HG03442 (cell line): Measurements from ENCODE around the gene COX14.
"Not testable (repeated sequence)": the region's sequence is repeated elsewhere in the genome, so short reads cannot be mapped to it uniquely, and the experiment has no call there.

ENCODE experiments used
- ATAC-seq: cut with Tn5 transposase; IDR thresholded peaks from one replicate; pipeline ENCODE4 v1.9.1; 2021; ENCODE audit warnings: mild to moderate bottlenecking, moderate library complexity; ENCODE audit not compliant: unreplicated experiment

Gene COX14

DNA sequence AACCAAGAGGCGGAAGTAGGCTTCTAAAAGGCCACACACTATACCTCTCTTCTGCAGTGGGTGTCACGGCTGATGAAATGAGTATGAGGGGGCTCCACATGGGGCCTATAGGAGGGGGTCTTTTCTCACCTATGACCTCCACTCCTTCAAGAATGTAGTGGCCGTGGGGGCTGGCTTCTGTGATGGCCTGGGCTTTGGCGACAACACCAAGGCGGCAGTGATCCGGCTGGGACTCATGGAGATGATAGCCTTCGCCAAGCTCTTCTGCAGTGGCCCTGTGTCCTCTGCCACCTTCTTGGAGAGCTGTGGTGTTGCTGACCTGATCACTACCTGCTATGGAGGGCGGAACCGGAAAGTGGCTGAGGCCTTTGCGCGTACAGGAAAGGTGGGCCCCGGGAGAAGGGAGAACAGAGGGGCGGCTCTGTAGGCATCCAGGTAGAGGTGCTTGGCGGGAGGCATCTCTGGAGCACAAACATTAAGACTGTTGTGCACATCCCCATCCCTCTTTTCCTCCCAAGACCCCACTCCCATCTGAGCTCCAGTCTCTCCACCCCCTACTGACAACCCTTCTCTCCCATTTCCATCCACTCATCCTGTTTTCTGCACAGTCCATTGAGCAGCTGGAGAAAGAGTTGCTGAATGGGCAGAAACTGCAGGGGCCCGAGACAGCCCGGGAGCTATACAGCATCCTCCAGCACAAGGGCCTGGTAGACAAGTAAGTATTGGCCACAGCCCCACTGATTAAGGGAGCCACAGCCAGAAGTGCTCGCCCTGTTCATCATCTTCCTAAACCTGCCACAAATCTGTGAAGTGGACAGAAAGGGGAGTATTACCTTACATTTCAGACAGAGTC is 4.4 kb upstream of the COX14 start:
- ATAC-seq: no peak

DNA sequence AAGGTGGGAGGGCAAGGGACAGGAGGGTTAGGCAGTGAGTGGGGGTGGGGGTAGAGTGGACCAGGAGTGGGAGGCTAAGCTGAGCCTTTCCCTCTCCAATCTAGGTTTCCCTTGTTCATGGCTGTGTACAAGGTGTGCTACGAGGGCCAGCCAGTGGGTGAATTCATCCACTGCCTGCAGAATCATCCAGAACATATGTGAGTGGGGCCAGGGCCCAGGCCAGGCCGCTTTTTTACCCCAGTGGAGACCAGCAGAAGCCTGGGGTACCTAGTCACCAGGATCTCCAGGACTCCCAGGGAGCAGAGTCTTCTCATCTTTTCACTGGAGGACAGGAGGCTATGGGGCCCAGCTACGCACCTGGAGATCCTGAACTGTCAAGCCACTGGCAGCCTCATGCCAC is 2.7 kb upstream of the COX14 start:
- ATAC-seq: no peak

DNA sequence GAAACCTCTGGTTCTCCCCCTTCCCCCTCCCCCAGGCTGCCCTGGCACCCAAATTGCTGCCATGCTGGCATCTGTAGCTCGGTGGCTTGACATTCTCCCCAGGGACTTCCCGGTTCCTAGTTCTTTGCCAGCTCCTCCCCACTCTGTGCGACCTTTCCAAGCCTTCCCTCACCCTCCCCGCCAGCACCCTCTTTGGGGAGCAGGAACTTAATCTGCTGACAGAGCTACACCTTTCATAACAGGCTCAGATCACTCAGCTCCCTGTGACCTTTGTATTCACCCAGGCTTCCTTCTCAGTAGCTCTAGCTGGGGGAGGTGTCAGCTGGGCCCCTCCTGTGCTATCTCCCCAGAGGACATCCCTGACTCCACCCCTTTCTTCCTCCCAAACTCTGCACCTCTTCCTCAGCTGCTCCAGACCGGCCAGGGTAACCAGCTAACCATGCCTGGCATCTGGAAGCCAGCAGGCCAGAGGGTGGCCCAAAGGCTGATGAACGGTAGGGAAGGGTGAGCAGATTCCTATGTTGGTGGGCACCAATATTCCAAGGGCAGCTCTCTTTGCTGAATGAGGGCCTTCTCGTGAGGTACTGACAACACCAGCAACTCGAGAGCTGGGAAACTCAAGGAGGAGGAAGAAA is 1.8 kb upstream of the COX14 start:
- no peak for ATAC-seq

DNA sequence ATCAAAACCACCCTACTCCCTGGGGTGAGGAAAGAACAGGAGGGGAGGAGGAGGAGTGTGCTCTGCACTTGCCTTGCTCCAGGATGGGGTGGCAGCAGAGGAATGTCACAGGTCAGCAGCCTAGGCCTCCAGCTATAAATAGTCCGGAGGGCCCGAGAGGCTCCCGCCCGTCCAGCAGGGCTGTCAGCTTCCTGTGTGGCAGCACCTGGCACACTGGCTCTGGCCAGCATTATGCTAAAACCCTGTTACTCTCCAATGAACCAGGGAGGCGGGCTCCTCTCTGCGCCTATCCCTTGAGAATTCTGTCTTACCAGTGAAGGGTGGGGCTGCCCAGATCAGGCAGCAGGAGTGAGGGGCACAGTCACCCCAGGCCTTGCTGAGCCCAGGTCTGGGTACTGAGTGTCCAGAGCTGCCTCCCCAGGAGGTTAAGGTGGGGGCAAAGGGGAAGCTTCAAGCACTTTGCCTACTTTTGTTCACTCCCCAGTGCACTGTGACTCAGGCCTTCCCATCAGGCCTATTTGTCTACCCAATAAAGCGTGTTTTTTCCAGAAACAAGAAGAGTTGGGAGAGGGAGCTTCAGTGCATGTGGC is 1.2 kb upstream of the COX14 start:
- ATAC-seq: no peak

DNA sequence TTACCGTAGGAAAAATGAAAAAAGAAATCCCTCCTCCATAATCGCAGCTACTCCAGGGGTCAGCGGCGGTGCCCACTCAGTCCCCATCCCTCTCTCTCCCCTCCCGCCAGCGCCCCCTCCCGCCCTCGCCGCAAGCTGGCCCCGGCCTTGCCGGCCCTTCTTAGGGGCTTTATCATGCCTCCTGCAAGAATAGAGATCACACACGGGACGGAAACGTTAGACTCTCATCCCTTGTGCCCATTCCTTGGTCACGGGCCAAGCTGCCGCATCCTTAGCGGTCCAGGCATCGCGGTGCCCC is 692 bp upstream of the COX14 start:
- no peak for ATAC-seq

DNA sequence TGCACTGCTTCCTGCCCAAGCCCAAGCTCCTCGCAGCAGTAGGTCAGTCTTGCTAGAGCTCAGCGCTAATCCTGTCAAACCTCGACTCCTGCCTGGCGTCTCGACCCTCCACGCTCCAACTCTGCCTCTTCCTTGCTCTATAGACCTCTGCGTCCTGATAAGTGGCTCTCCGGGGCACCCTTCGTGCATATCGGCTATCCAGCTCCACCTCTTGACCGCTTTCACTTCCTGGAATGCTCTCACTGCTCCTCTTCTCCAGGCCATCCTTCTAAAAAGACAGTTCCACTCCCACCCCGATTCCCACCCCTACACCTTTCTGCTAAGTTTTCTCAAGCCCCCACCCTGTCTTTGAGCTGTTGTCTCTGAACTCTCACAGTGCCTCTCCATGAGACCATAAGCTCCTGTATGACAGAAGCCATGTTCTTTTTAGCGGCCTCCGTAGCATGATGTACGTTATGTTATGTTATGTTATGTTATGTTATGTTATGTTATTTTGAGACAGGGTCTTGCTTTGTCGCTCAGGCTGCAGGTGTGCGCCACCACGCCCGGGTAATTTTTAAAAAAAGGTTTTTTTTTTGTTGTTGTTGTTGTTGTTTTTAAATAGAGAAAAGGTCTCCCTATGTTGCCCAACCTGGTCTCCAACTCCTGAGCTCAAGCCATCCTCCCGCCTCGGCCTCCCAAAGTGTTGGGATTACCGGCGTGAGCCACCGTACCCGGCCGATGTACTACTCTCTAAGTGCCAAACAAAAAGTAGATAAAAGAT is 601 bp downstream of the COX14 start:
- peak; percentile 3 for ATAC-seq

DNA sequence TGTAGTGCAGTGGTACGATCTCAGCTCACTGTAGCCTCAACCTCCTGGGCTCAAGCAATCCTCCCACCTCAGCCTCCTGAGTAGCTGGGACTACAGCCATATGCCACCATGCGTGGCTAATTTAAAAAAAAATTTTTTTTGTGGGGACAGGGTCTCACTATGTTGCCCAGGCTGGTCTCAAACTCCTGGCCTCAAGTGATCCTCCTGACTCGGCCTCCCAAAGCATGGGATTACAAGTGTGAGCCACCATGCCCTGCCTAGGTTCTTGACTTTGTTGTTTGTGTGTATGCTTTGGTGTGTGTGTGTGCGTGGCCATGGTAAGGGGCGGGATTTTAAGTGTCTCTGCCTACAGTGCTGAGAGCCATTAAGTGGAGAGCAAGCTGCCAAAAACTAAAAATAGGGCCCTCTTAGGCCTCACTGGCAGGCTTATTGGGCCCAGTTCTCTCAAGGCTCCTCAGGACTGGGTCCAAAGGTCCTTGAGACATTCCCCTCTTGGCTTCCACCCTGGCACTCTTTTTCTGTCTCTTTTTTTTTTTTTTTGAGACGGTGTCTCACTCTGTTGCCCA is 5.1 kb downstream of the COX14 start:
- ATAC-seq: no peak

DNA sequence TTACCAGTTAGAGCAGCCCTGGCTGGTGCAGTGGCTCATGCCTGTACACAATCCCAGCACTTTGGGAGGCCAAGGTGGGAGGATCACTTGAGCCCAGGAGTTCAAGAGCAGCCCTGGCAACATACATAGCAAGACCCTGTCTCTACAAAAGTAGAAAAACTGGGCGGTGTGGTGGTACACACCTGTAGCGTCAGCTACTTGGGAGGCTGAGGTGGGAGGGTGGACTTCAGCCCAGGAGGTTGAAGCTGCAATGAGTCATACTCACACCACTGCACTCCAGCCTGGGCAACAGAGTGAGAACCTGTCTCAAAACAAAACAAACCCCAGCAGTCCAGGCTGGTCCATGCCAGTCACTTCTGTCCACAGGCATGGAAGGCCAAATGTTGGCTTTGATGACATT is 7.4 kb downstream of the COX14 start:
- no peak for ATAC-seq

DNA sequence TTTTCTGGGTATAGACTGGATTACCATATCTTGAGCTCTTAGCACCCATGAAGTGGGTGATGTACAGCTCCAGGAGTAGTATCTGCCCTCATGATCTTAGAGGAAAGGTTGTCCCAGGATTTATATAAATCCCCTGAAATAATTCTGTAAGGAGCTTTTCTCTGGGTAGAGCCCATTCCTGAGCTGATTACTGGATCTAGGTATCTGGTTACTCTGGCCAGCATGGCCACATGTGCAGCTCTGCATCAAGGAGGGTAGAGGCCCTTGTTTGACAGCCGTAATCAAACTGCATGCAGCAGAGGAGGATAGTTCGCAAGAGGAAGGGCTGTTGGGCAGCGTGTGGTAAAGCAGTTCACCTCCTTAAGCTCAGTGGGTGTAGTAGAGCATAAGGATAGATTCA is 8.5 kb downstream of the COX14 start:
- ATAC-seq: no peak

DNA sequence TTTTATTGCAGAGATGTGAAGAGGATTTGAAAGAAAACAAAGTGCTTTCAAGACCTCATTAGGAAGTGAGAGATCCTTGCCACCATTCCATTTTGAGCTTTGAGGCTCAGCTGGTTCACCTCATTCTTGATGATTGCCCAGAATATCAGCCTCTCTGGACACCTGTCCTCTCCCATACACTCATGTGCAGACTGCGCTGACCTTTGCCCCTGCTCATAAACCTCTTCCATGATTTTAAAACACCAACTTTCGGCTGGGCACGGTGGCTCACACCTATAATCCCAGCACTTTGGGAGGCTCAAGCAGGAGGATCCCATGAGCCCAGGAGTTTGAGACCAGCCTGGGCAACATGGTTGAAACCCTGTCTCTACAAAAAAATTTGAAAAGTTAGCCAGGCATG is 8.9 kb downstream of the COX14 start:
- no peak for ATAC-seq

DNA sequence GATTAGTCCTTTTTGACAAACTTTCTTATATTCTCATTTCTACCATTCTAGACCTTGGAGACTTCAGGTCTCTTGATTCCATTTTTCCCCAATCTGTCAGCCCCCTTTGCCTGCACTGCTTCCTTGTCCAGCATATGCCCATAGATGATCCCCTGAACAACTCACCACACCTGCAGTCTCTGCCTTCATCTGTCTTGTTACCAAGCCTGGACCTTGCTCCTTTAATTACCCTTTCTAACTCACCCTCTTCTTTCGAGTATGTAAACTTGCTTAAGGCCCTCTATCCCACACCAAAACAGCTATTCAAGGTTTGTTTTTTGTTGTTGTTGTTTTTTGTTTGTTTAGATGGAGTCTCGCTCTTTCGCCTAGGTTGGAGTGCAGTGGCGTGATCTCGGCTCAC is 9.6 kb downstream of the COX14 start:
- ATAC-seq: no peak

DNA sequence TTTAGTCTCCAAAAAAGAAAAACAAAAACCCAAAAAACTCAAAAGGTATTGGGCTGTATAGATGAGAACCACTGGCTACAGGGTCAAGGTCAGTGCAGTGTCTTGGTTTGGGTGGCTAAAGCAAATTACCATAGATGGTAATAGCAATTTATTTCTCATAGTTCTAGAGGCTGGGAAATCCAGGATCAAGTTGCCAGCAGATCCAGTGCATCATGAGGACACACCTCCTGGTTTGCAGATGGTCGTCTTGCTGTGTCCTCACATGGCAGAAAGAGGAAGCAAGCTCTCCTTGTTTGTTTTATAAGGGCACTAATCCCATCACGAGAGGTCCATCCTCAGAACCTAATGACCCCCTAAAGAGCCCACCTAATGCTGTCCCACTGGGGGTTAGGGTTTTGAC is 11.2 kb downstream of the COX14 start:
- no peak for ATAC-seq

DNA sequence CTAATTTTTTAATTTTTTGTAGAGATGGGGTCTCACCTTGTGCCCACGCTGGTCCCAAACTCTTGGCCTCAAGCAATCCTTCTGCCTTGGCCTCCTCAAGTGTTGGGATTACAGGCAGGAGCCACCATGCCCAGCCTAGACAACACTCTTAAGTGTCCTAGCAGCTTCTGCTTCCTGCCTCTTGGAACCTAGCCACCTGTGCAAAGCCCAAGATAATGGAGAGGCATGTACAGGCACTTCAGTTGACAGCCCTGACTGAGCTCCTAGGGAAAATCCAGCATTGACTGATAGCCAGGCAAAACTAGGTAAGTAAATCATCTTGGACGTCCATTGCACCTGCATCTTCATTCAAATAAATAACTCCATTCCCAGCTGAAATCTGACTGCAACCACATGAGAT is 15.5 kb downstream of the COX14 start:
- ATAC-seq: no peak

DNA sequence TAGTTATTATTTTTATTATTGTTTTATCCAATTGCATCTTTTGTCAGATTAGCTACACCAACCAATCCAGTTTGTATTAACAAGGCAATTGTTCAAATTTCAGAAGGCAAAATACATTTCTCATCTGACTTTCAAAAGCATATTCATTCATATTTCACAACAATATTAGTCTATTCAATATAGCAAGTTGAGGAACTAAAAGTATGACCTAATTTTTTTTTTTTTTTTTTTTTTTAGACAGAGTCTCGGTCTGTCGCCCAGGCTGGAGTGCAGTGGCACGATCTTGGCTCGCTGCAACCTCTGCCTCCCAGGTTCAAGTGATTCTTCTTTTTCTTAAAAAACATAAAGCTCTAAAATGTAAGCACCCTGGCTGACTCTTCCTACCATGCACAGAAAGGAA is 17.3 kb downstream of the COX14 start:
- no peak for ATAC-seq

DNA sequence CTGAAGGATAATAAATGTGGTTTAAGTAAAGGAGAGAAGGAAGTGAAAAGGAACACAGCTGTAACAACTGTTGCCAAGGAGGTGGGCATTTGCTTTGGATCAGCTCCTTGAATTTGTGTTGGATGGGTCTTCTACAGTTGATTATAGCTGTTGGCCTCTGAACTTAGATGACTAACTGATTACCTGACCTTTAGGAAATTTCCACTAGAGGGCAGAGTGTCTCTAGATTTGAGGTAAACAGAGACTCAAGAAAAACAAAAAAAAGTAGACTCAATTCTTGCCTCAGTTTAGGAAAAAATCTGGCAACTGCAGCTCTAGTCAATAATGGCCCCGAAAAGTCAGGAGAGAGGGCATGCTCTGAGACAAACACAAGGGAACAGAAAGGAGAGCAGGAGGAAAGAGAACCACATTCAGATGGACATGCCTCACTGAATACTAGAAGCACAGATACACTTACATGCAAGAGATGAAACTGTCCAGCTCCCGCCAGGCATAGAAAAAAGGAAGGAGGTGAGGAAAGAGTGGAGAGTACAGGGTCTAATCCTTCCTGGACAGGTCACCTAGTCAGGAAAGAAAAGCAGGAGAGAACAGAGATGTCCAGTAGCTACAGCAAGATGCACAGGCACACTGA is 20.6 kb downstream of the COX14 start:
- ATAC-seq: no peak

DNA sequence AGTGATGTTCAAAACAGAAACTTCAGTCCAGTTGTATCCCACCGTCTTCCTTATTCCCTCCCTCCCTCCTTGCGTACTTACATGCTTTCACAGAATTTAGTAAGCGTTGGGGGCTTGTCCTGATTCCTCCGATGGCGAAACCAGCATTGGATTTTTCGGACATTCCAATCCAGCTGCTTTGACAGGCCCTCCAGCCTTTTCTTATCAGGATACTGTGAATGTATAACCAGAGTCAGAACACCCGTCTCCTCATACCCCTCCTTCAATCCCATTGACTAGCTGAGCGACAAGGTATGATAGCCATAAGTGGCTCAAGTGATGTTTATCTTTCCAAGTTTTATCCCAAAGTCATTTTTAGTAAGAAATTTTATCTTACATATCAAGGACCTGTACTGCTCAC is 31.0 kb downstream of the COX14 start:
- ATAC-seq: no peak

DNA sequence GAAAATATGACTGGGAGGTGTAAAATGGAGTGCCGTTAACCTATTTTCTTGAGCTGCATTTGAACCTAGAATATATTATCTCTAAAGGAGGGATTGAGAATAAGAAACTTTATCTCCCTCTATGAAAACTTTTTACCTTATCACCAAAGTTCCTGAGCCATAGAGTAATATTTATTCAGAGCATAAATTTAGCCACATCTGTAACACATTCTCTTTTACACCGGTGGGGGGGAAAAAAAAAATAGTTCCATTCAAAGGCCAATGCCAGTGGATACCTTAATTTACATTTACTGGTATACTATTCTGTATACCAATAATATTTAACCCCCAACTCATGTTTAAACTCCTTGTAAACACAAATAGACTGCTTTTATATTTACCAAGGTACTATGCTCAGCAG is 33.4 kb downstream of the COX14 start:
- no peak for ATAC-seq

DNA sequence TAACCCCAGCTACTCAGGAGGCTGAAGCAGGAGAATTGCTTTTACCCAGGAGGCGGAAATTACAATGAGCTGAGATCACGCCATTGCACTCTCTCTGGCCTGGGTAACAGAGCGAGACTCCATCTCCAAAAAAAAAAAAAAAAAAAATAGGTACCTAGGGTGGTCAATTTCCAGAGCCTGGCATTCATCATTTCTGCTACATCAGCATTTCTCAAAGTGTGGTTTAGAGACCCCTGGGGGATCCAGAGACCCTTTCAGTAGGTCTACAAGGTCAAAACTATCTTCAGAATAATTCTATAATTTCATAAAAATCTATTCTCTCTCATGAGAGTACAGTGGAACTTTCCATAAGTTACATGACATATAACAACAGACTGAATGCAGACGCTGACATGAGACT is 35.2 kb downstream of the COX14 start:
- no peak for ATAC-seq

DNA sequence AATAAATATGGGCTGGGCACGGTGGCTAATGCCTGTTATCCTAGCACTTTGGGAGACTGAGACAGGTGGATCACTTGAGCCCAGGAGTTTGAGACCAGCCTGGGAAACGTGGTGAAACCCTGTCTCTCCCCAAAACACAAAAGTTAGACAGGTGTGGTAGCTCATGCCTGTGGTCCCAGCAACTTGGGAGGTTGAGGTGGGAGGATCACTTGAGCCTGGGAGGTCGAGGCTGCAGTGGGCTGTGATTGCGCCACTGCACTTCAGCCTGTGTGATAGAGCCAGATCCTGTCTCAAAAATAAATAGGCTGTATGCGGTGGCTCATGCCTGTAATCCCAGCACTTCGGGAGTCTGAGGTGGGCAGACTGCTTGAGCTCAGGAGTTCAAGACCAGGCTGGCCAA is 36.0 kb downstream of the COX14 start:
- ATAC-seq: not testable (repeated sequence)

DNA sequence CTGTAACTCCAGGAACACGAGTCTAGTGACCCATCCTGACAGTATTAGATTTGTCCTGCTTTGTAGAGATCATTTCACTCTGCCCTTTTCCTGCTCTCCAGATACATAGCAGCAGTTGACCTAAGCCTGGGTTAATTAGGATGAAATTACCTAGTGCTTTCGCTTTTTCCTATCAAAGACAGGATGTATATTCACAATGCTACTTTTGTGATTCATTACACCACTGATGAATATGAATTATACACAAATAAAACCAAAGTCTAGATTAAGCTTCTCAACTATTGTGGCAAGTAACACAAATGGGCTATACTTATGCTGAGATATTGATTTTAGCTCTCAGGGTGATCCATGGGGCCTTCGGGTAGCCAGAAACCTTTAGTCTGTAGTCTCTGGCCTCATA is 37.3 kb downstream of the COX14 start:
- ATAC-seq: no peak
